GM19099 (cell line): Measurements from ENCODE around the gene PFN2.

Experiments used
- POLR2A ChIP-seq: IDR thresholded peaks from 3 replicates; pipeline ENCODE4 v1.6.1; 2011; ENCODE audit warnings: low read depth; ENCODE audit not compliant: insufficient read length; ENCODE audit errors: extremely low read depth

The PFN2 gene, protein sequence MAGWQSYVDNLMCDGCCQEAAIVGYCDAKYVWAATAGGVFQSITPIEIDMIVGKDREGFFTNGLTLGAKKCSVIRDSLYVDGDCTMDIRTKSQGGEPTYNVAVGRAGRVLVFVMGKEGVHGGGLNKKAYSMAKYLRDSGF

DNA sequence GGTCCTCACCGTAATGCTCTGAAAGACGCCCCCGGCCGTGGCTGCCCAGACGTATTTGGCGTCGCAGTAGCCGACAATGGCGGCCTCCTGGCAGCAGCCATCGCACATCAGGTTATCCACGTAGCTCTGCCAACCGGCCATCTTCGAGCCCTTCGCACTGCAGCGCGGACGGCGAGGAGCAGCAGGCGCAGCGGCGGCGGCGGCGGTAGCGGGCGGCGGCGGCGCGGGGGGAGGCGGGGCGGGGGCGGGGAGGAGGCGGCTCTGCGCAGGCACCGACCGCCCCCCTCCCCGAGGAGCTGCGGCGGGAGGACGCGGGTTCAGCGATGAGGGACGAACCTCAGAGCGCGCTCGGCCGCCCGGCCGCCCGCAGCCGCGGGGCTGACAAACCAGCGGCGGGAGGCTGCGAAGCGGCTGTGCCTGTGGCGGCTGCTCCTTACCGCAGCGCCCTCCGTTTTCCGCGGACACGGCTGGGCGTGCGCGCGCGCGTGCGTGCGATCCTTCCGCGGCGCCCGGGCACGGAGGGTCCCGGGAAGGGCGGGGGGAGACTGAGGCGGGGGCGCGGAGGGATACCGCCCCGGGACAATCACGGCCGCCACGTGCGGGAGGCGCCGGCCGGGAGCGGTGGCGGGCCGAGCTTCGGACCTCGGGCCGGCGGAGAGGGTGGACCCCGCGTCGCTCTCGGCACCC lies at the start of gene PFN2:
Gene PFN2, minus strand, starts transcription at position 180 of the 687 bp plus-strand sequence. Its CDS starts 39 bp downstream, at position 141.
- no peak for TF ChIP-seq POLR2A

DNA sequence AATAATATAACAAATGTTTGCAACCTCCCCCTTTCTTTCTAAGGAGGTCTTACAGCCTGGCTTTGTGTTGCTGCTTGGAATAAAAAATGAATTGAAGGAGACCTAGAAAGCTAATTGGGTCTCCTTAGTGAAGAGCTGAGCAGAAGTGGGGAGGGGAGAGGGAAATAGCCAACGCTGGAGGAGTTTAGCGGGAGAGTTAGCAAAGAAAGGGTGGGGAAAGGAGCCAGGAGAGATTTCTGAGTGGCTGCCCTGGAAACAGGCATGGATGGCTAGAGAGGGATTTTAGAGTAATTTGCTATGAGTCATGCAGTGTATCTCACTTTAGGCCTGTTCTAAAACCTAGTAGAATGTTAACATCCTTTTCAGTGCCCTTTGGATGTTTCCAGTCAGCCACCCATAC lies 45.2 kb upstream of the PFN2 start:
- no peak for TF ChIP-seq POLR2A

DNA sequence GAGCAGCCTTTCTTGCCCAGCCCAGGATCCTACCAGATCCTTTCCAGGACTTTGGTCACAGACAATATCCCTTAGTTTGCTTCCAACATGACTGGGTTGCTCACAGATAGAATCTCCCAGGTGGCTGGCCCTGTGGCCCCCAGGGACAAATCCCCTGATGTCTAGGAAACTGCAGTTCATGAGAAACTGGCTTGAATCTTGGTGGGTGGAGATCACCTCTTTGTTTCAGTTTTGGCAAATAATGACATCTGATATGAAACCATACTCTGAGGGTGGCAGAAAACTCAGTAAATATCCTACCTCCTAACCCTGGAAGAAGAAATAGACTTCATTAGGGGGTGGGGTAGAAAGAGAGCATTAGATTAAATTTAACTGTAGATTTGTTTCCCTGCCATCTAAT lies 44.1 kb upstream of the PFN2 start:
- no peak for TF ChIP-seq POLR2A

DNA sequence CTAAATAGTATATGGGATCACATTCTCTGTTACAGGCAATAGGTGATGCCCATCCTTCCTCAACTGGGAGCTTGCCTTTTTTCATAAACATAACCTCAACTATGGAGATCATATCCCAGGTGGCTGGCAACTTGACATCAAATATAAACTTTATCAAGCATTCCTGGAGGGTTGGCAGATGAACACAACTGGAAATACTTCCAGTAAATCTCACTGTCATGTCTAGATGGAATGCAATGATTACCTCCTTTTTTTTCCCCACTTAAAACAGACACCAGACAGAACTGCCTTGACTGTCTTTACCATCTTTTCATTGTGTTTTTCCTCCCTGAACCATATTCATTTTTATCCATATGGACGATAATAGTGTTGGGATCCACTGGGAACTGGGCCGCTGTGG lies 43.1 kb upstream of the PFN2 start:
- TF ChIP-seq POLR2A: no peak

DNA sequence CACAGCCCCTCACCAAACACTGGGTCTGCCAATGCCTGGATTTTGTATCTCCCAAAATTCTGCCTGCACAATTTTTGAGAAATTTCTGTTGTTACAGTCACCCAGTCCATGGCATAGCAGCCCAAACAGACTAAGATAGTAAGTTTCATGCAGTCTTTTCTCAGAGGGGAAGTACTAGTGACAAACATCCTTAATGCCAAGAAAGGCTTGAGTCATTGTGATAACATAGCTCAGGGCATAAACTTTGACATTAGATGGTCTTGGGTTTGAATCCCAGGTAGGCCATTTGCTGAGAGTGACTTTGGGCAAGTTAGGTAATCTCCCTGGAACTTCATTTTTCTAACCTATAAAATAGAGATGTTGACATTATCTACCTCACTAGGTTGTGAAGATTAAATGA lies 36.1 kb upstream of the PFN2 start:
- TF ChIP-seq POLR2A: no peak

DNA sequence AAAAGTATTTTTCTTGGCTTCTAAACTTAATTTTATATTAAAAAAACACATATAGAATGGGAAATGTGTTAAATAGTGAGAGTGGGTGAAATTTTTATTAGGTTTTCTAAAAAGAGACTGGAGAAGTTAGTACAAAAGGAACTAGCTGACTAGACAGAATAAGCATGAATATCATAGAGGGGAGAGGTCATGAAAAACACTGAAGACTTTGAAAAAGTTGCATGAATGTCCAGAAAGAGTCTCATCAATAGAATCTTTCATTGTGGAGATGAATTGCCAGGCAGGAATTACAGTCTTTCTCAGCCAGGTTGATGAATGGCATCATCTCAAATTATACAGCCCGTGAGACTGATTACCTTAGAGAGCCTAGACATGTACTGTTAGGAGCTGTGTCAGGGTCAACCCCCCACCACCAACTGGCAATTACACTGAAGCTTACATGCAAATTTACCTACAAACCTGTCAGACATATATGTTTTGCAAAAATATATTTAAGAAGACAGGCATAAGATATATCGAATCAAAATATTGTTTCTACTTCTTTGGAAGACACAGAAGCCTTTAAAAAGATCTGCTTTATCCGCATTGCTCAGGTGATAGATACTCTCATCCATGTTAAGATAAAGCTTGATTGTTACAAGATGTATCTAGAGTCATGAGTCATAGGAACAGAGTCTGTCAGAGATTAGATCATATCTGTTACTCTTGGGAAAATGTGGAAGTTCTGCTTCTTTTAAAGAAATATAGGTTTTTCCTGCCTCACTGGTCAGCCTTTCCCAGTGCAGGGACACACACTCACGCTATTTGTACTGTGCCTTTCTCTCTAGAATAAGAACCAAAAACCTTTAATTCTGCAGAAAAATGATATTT lies 34.8 kb upstream of the PFN2 start:
- TF ChIP-seq POLR2A: no peak

DNA sequence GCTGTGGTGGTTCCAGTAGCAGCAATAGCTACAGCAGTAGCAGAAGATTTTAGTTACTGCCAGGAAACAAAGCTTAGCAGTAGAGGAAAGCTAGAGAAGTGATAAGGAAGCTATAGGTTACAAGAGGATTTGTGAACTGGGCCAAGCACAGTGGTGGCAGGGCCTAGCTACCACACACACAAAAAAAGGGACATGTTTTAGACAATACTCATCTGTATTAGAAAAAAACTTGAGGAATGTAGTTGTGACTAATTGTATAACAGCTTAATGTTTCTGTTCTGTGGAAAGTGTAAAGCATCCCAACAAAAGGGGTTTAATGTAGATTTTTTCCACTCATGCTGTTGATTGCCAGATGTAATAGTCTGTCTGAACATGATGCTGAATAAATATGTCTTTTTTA lies 29.9 kb upstream of the PFN2 start:
- no peak for TF ChIP-seq POLR2A

DNA sequence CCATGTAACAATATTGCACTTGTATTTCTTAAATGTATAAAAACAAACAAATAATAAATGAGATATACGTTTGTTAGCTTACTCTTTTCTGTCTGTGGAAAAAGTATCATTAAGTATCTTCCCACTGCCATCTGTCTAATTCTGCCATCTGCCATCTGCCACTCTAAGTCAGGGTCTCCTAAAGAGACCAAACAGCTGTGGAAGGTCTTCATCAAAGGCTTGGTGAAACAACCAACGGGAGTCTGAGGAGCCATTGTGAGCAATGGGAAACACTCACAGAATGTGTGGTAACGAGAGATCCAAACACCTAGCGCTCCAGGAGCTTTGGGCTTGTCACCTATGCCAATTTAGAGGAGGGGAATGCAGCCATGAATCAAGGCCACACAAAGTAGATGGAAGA lies 28.7 kb upstream of the PFN2 start:
- no peak for TF ChIP-seq POLR2A

DNA sequence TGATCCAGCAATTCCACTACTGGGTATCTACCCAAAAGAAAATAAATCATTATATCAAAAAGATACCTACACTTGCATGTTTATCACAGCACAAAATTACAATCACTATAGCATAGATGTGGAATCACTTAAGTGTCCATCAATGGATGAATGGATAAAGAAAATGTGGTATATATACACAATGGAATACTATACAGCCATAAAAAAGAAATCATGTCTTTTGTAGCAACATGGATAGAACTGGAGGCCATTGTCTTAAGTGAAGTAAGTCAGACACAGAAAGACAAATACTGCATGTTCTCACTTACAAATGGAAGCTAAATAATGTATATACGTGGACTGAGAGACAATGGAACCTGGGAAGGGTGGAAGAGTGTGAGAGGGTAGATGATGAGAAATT lies 28.3 kb upstream of the PFN2 start:
- TF ChIP-seq POLR2A: no peak

DNA sequence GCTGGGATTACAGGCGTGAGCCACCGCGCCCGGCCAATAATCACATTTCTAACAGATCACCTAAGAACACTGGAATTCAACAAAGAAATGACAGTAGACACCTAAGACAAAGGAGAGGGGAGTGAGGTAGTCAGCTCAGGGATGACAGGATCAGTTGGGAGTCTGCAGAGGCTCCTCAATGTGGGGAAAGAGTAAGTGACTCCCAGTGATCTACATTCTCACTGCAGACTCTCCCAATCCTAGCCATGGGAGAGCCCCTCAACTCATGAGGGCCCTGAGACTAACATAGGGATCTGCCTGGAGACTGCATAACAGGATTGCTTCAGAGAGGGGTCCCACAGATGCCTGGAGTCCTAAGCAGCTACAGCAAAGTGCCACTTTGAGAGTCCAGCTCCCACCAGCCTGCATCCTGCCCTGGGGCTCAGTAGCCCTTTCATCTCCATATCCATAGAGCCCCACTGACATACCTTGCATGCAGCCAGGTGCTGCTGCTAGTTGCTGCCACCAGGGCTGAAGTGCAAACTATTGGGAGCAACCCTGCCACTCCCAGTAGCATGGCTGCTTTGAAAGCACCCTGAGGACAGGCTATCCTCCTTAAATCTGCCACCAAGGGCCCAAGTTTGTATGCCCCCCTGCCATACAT lies 21.8 kb upstream of the PFN2 start:
- no peak for TF ChIP-seq POLR2A

DNA sequence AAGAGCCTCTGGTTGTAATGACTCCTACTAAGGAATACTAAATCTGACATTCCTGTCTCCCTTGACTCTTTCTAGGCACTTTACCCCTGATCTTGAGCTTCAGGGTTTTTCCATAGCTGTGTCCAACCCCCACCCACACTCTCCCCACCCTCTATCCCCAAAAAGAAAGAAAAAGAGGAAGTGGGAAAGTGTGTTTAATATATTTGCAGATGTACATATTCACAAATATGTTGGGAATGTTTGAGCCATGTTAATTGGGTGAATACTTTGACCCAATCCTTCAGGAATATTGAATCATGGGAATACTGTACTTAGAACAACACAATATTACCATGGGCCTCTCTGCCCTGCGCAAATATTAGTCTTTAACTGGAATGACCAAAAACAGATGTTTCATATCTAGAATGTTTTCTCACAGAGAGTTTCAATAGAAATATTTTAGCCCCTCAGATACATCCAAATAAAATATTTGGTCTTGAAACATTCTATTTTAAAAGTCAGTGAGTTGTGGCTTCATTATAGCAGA lies 19.8 kb upstream of the PFN2 start:
- TF ChIP-seq POLR2A: no peak

DNA sequence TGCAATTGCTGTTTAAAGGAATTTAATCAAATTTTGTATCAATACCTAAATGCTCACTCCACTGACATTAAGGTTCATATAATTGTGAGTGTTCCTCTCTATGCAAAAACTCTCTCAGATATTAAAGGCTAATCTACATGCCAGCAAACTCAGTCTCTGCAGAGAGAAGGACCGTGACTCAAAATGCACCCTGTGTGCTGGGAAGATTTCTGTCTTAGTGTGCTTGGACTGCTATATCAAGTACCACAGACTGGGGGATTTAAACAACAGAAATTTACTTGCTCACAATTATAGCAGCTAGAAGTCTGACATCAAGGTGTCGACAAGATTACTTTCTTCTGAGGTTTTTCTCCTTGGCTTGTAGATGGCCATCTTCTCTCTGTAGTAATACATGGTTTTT lies 18.6 kb upstream of the PFN2 start:
- no peak for TF ChIP-seq POLR2A

DNA sequence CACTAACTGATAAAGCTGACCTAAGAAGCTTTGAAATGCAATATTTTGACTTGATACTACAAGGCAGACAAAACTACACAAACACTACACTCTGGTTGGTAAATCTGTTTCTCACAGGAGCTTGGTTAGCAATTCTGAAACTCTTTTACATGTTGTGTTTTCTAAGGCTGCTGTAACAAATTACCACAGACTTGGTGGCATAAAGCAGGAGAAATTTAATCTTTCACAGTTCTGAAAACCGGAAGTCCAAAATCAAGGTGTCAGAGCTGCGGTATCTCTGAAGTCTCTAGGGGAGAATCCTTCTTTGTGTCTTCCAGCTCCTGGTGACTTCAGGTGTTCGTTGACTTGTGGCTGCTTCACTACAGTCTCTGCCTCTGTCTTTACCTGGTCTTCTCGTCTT lies 12.9 kb upstream of the PFN2 start:
- TF ChIP-seq POLR2A: no peak

DNA sequence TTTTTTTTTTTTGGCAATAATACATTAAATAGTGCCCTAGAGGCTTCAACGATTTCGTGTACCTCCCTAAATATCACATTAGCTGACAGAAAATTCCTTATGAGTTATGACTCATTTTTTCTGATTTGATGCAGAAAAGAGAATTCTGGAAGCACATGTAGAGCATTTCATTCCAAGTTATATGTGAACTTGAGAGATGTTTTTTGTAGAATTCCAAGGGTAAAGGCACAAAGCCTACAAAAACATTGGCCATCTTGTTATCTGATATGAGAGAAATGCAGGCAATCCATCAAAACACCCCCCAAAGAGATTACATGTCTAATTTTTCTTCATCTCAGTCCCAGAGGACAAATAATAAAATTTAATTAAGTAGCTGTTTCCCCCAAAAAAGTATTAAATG lies 6.7 kb upstream of the PFN2 start:
- TF ChIP-seq POLR2A: no peak

DNA sequence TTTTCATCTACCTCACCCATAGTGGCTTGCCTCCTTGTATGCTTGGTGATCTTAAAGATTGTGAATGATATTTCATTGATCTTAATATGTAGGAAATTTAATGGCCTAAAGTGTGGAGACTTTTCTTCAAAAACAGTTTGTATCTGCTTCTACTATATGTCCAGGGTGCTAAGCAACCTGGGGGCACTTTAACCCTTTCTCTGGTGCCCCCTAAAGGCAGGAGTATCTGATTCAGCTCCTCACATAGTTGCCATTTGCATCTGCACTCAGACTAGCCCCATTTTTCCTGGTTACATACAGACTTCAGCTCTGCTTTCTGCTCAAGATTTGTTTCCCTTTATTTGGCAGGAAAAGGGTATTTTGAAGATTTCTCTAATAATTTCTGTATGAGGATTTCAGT lies 5.2 kb upstream of the PFN2 start:
- TF ChIP-seq POLR2A: no peak
